HEK293 (cell line): ENCODE results near the gene PRICKLE3.
"Not testable (repeated sequence)": the region's sequence is repeated elsewhere in the genome, so short reads cannot be mapped to it uniquely, and the experiment has no call there.

ENCODE experiments used
- CTCF ChIP-seq: fragments of 450-650 bp; formaldehyde crosslinking; IDR thresholded peaks from 2 replicates; pipeline ENCODE4 v1.5.1; 2016; ENCODE audit warnings: missing biosample characterization, missing genetic modification characterization
- SP3 ChIP-seq: fragments of 450-650 bp; formaldehyde crosslinking; IDR thresholded peaks from 2 replicates; pipeline ENCODE4 v1.5.1; 2016; ENCODE audit warnings: missing biosample characterization, missing genetic modification characterization
- ZNF214 ChIP-seq: fragments of 450-650 bp; formaldehyde crosslinking; IDR thresholded peaks from 2 replicates; pipeline ENCODE4 v1.5.1; 2017; ENCODE audit warnings: missing biosample characterization, mild to moderate bottlenecking, missing genetic modification characterization, borderline replicate concordance
- ZNF530 ChIP-seq: fragments of 450-650 bp; formaldehyde crosslinking; IDR thresholded peaks from 2 replicates; pipeline ENCODE4 v1.5.1; 2016; ENCODE audit warnings: low read depth, missing biosample characterization, missing genetic modification characterization

- not testable (repeated sequence) for TF ChIP-seq CTCF, ZNF530, ZNF214, SP3 (tag by site-specific recombination)
Measured at GRCh38 chrX:49173544-49173943, 12.6 kb downstream of the PRICKLE3 start.
